Astrocyte (in vitro differentiated cells and primary cell): ENCODE measurements around the gene CCNE1.

ENCODE experiments used
- CTCF ChIP-seq: IDR thresholded peaks from 2 replicates; pipeline ENCODE4 v1.5.1; 2011; ENCODE audit warnings: low read depth, mild to moderate bottlenecking, inconsistent platforms, low read length, moderate library complexity; ENCODE audit not compliant: insufficient read depth
- EZH2 ChIP-seq: IDR thresholded peaks from 2 replicates; pipeline ENCODE4 v1.6.1; 2012; ENCODE audit warnings: mild to moderate bottlenecking, low read length, inconsistent platforms; ENCODE audit not compliant: insufficient read depth

- TF ChIP-seq EZH2 (no peak), CTCF (no peak)
Observed at GRCh38 chr19:29834991-29835846, 23.4 kb downstream of the CCNE1 start.
